ENCODE measurements around the gene ECHDC3.

Gene ECHDC3

GRCh38 chr10:11716686-11717085, 25.5 kb upstream of the ECHDC3 start:
- Histone ChIP-seq H4K20me1 (ENCODE audit: insufficient read depth, low read length) (no peaks in the 10 kb centered on the region), H3K4me2 (ENCODE audit: low read length) (no peak overlapping the region), H2AFZ (ENCODE audit: low read length) (no peak overlapping the region), H3K4me3 (ENCODE audit: low read depth, low read length, poor library complexity, severe bottlenecking) (no peak overlapping the region), H3K79me2 (ENCODE audit: insufficient read depth, low read length) (no peaks in the 10 kb centered on the region), H3K36me3 (ENCODE audit: insufficient read depth, low read length) (no peaks in the 10 kb centered on the region), H3K9ac (ENCODE audit: low read length) (no peak overlapping the region), H3K9me3 (ENCODE audit: low read length) (no peaks in the 10 kb centered on the region), H3K27me3 (ENCODE audit: insufficient read depth, low read length) (no peaks in the 10 kb centered on the region), H3K27ac (ENCODE audit: low read depth, low read length, poor library complexity, severe bottlenecking) (no peak overlapping the region), H3F3A (ENCODE audit: insufficient read depth, low read length) (no peaks in the 10 kb centered on the region), H3K9me2 (ENCODE audit: low read depth, low read length) (no peaks in the 10 kb centered on the region), H3K4me1 (ENCODE audit: insufficient read depth, low read length, severe bottlenecking) (peaks cover 7% of the 10 kb centered on the region)
- TF ChIP-seq CTCF (IDR thresholded peaks at IDR 0.05; ENCODE audit: low read length) (no peak), EZH2 (IDR thresholded peaks at IDR 0.05; ENCODE audit: borderline replicate concordance, low read length) (no peak)

GRCh38 chr10:11719496-11720259, 22.5 kb upstream of the ECHDC3 start:
- H3K27me3 ChIP-seq (ENCODE audit: insufficient read depth, low read length), result no peaks in the 10 kb centered on the region
- H3F3A ChIP-seq (ENCODE audit: insufficient read depth, low read length), result no peaks in the 10 kb centered on the region
- H3K9me2 ChIP-seq (ENCODE audit: low read depth, low read length), result no peaks in the 10 kb centered on the region
- H3K9ac ChIP-seq (ENCODE audit: low read length), result no peak overlapping the region
- H2AFZ ChIP-seq (ENCODE audit: low read length), result no peak overlapping the region
- no peaks in the 10 kb centered on the region for H3K9me3 ChIP-seq (ENCODE audit: low read length)
- no peak overlapping the region for H3K4me2 ChIP-seq (ENCODE audit: low read length)
- TF ChIP-seq CTCF (IDR thresholded peaks at IDR 0.05; ENCODE audit: low read length) (no peak), EZH2 (IDR thresholded peaks at IDR 0.05; ENCODE audit: borderline replicate concordance, low read length) (no peak)
- H4K20me1 ChIP-seq (ENCODE audit: insufficient read depth, low read length), result no peaks in the 10 kb centered on the region
- H3K27ac ChIP-seq (ENCODE audit: low read depth, low read length, poor library complexity, severe bottlenecking), result no peak overlapping the region
- no peaks in the 10 kb centered on the region for H3K36me3 ChIP-seq (ENCODE audit: insufficient read depth, low read length)
- no peak overlapping the region for H3K4me3 ChIP-seq (ENCODE audit: low read depth, low read length, poor library complexity, severe bottlenecking)
- H3K79me2 ChIP-seq (ENCODE audit: insufficient read depth, low read length), result no peaks in the 10 kb centered on the region
- peaks cover 7% of the 10 kb centered on the region for H3K4me1 ChIP-seq (ENCODE audit: insufficient read depth, low read length, severe bottlenecking)

GRCh38 chr10:11720260-11720741, 21.9 kb upstream of the ECHDC3 start:
- Histone ChIP-seq H3K27me3 (ENCODE audit: insufficient read depth, low read length) (no peaks in the 10 kb centered on the region), H3K9me3 (ENCODE audit: low read length) (no peaks in the 10 kb centered on the region), H3K79me2 (ENCODE audit: insufficient read depth, low read length) (no peaks in the 10 kb centered on the region), H3K36me3 (ENCODE audit: insufficient read depth, low read length) (no peaks in the 10 kb centered on the region), H2AFZ (ENCODE audit: low read length) (no peak overlapping the region), H3K27ac (ENCODE audit: low read depth, low read length, poor library complexity, severe bottlenecking) (no peak overlapping the region), H4K20me1 (ENCODE audit: insufficient read depth, low read length) (no peaks in the 10 kb centered on the region), H3K4me3 (ENCODE audit: low read depth, low read length, poor library complexity, severe bottlenecking) (no peak overlapping the region), H3K9me2 (ENCODE audit: low read depth, low read length) (no peaks in the 10 kb centered on the region), H3K9ac (ENCODE audit: low read length) (no peak overlapping the region), H3K4me1 (ENCODE audit: insufficient read depth, low read length, severe bottlenecking) (peaks cover 11% of the 10 kb centered on the region), H3K4me2 (ENCODE audit: low read length) (no peak overlapping the region), H3F3A (ENCODE audit: insufficient read depth, low read length) (no peaks in the 10 kb centered on the region)
- TF ChIP-seq EZH2 (IDR thresholded peaks at IDR 0.05; ENCODE audit: borderline replicate concordance, low read length), result no peak

- Histone ChIP-seq H3K27me3 (ENCODE audit: insufficient read depth, low read length) (no peaks in the 10 kb centered on the region), H3K9ac (ENCODE audit: low read length) (no peak overlapping the region), H3F3A (ENCODE audit: insufficient read depth, low read length) (no peaks in the 10 kb centered on the region), H2AFZ (ENCODE audit: low read length) (no peak overlapping the region), H3K4me1 (ENCODE audit: insufficient read depth, low read length, severe bottlenecking) (peaks cover 11% of the 10 kb centered on the region), H3K4me3 (ENCODE audit: low read depth, low read length, poor library complexity, severe bottlenecking) (no peak overlapping the region), H3K9me3 (ENCODE audit: low read length) (no peaks in the 10 kb centered on the region), H3K79me2 (ENCODE audit: insufficient read depth, low read length) (no peaks in the 10 kb centered on the region), H3K9me2 (ENCODE audit: low read depth, low read length) (no peaks in the 10 kb centered on the region), H3K27ac (ENCODE audit: low read depth, low read length, poor library complexity, severe bottlenecking) (no peak overlapping the region), H3K4me2 (ENCODE audit: low read length) (no peak overlapping the region), H4K20me1 (ENCODE audit: insufficient read depth, low read length) (no peaks in the 10 kb centered on the region), H3K36me3 (ENCODE audit: insufficient read depth, low read length) (no peaks in the 10 kb centered on the region)
- TF ChIP-seq CTCF (IDR thresholded peaks at IDR 0.05; ENCODE audit: low read length) (no peak), EZH2 (IDR thresholded peaks at IDR 0.05; ENCODE audit: borderline replicate concordance, low read length) (no peak)
These were observed 20.4 kb upstream of the ECHDC3 start for GRCh38 chr10:11721806-11722205.

All from OCI-LY1 (cell line).